Ovary (tissue), 10 donors: Measurements from ENCODE around the gene GABRB2. TPM values are rescaled to one million over a fixed set of nuclear protein-coding genes. Genes with fewer than 3 reads are reported as not detected.
A peak's percentile ranks its signal among the peaks of the same experiment; 100 is the strongest.

Experiments
- DNase-seq, 5 donors: peaks; one replicate each; pipeline ENCODE4 v3.0.0-alpha.2; 2019 to 2020
- H3K27ac ChIP-seq, 2 donors: fragments of 200-600 bp; one replicate each; pipeline versions ENCODE4 v1.5.1 to v1.8.0; 2019 to 2022
- H3K27me3 ChIP-seq: fragments of 200-600 bp; one replicate; pipeline ENCODE4 v1.8.0; 2022
- H3K36me3 ChIP-seq: fragments of 200-600 bp; sonication (generic); one replicate; pipeline ENCODE4 v1.5.1; 2019
- H3K4me1 ChIP-seq: one replicate; pipeline ENCODE4 v1.8.1; 2013; ENCODE audit warnings: mild to moderate bottlenecking, moderate library complexity; ENCODE audit not compliant: insufficient read depth
- H3K4me3 ChIP-seq: fragments of 200-600 bp; sonication (generic); one replicate; pipeline ENCODE4 v1.5.1; 2017
- H3K9me3 ChIP-seq, 2 donors: fragments of 200-600 bp in 1 of 2; sonication (generic) in 1 of 2; one replicate each; pipeline versions ENCODE4 v1.5.1 to v1.8.1; 2013 to 2019; ENCODE audit warnings: mild to moderate bottlenecking in 1 of 2, moderate library complexity in 1 of 2
- CTCF ChIP-seq, 3 donors: fragments of 450-650 bp in 2 of 3; fragments of 200-600 bp in 1 of 3; IDR thresholded peaks; one replicate each; pipeline versions ENCODE4 v1.5.1 to v1.8.0; 2016 to 2022; ENCODE audit warnings: antibody characterized with exemption in 3 of 3, mild to moderate bottlenecking in 1 of 3
- EP300 ChIP-seq: sonication (generic); formaldehyde crosslinking; IDR thresholded peaks from one replicate; pipeline ENCODE4 v1.6.1; 2017; ENCODE audit warnings: antibody characterized with exemption
- POLR2A ChIP-seq: fragments of 450-650 bp; IDR thresholded peaks from one replicate; pipeline ENCODE4 v1.6.1; 2017; ENCODE audit warnings: antibody characterized with exemption, mild to moderate bottlenecking, moderate library complexity
- WGBS, 3 donors: extraction: QIAGEN DNeasy Blood & Tissue Kit in 1 of 3; methylation state at CpG; one replicate each; pipeline versions ENCODE4 v1.1.5 to v1.1.7; 2013 to 2017; 5-methylcytosine and 5-hydroxymethylcytosine counted together
- intact Hi-C, 4 donors: fragments of 100-400 bp; cut with DNase I; formaldehyde crosslinking; loops; one replicate each; pipeline versions ENCODE4 v1.11.0 to v1.15.1; 2022 to 2023
- long read RNA-seq, 3 donors: library from polyadenylated mRNA in 2 of 3; unstranded in 2 of 3; transcript quantifications; one replicate each; pipeline ENCODE4 v2.0.0 and lab custom pipeline, GENCODE V29; 2021 to 2026
- polyA plus RNA-seq, 2 donors: library from polyadenylated mRNA; stranded (reverse); fragments of 200-250 nt in 1 of 2; fragments of 350-450 nt in 1 of 2; fragmentation: Illumina TruSeq in 1 of 2; extraction: RNeasy Lipid Tissue Mini Kit (QIAGEN cat#74804) in 1 of 2; gene quantifications; one replicate each; pipeline ENCODE4 v1.2.3, GENCODE V29; 2013 to 2014
- total RNA-seq, 7 donors: library from RNA; depleted of rRNA in 2 of 7; stranded (reverse); fragments of >200 nt in 2 of 7; fragmentation: NEBNext Ultra II Directional in 3 of 7; extraction: Animal tissue kit (Norgen Biotek cat#: 25700) in 3 of 7; gene quantifications; one replicate each; pipeline versions ENCODE4 v1.1.0 to v1.2.4, GENCODE V29; 2016 to 2023
- donor health status: DM: no; HTN: no; CAD: no; lungs with moderate emphysema.
- donor health status: DM: no; HTN: no; CAD: no.
- donor health status: Bipolar disorder and iron deficiency.
- donor health status: DM: yes; HTN: yes; CAD: no.
- donor health status: DM: no; HTN: no; CAD: no.
- donor health status: DM: yes; HTN: yes; CAD: no.

Gene GABRB2
- total RNA-seq (1 to 10 TPM in 1 of 7 donors, under 1 TPM in 5, not detected in 1; under 0.01 to 3.1 (median 0.31) TPM), polyA plus RNA-seq (under 1 TPM; 0.06 to 0.25 TPM)
- long read RNA-seq, donor 1: 0 reads
- long read RNA-seq, donor 2, partial matches to known transcripts: 0 of 1 reads
- long read RNA-seq, donor 2, other reads (novel, unspliced or antisense): 0 of 1 reads
- long read RNA-seq, donor 3: 0 reads

- intact Hi-C loops: no loop called here
- peaks cover 1% of the 10 kb centered on the region for H3K4me1 ChIP-seq
- peak in 2 of 5 donors; percentile 29 to 50 for DNase-seq
- peak within 1 kb of the TSS; percentile 22 for H3K4me3 ChIP-seq
- TF ChIP-seq POLR2A: no peak
- TF ChIP-seq CTCF (IDR thresholded peaks at IDR 0.05): no peak
- no peak for TF ChIP-seq EP300
- H3K27me3 ChIP-seq: no peaks in the 10 kb centered on the region
- no peaks in the 10 kb centered on the region for H3K36me3 ChIP-seq
- whole genome bisulfite sequencing, 3 donors: 0 to 1% (median 1%) methylated on average over 31 of the region's 31 CpGs
- H3K9me3 ChIP-seq: no peaks in the 10 kb centered on the region
- H3K27ac ChIP-seq: no peak within 1 kb of the TSS
These were observed at the start of gene GABRB2 for GRCh38 chr5:161546470-161547301. Gene GABRB2, minus strand, starts transcription at chr5:161546725. Its CDS starts 82 bp downstream, at chr5:161546643.

GRCh38 chr5:161585798-161586197 is 39.3 kb upstream of the GABRB2 start:
- Histone ChIP-seq H3K9me3 (no peaks in the 10 kb centered on the region), H3K4me3 (no peak overlapping the region), H3K36me3 (no peaks in the 10 kb centered on the region), H3K27me3 (no peaks in the 10 kb centered on the region), H3K27ac (no peak overlapping the region), H3K4me1 (no peaks in the 10 kb centered on the region)
- DNase-seq: no peak
- intact Hi-C loops: no loop called here
- 53 to 62% (median 54%) methylated on average over 1 of the region's 1 CpG for WGBS, 3 donors
- TF ChIP-seq POLR2A (no peak), EP300 (no peak), CTCF (IDR thresholded peaks at IDR 0.05) (no peak)

GRCh38 chr5:161580621-161581020 is 34.1 kb upstream of the GABRB2 start:
- H3K4me3 ChIP-seq: no peak overlapping the region

GRCh38 chr5:161572914-161573313 is 26.4 kb upstream of the GABRB2 start:
- no peaks in the 10 kb centered on the region for H3K4me1 ChIP-seq
- H3K36me3 ChIP-seq: no peaks in the 10 kb centered on the region
- no peaks in the 10 kb centered on the region for H3K27me3 ChIP-seq
- intact Hi-C loops: no loop called here
- no peak for TF ChIP-seq CTCF (IDR thresholded peaks at IDR 0.05)
- no peak for TF ChIP-seq EP300
- no peak for TF ChIP-seq POLR2A
- H3K9me3 ChIP-seq: no peaks in the 10 kb centered on the region
- 75 to 79% (median 76%) methylated on average over 3 of the region's 3 CpGs for WGBS, 3 donors
- DNase-seq: no peak
- no peak overlapping the region for H3K4me3 ChIP-seq
- H3K27ac ChIP-seq: no peak overlapping the region

More at GRCh38 chr5:161580621-161581020, 34.1 kb upstream of the GABRB2 start:
- DNase-seq: no peak
- Histone ChIP-seq H3K36me3 (no peaks in the 10 kb centered on the region), H3K27me3 (no peaks in the 10 kb centered on the region), H3K9me3 (no peaks in the 10 kb centered on the region), H3K27ac (no peak overlapping the region), H3K4me1 (no peaks in the 10 kb centered on the region)
- TF ChIP-seq CTCF (IDR thresholded peaks at IDR 0.05) (no peak), POLR2A (no peak), EP300 (no peak)
- intact Hi-C loops: no loop called here
- 86 to 93% (median 88%) methylated on average over 5 of the region's 5 CpGs for WGBS, 3 donors
